ENCODE data around the gene SLC19A3. TPM values are rescaled to one million over a fixed set of nuclear protein-coding genes. Genes with fewer than 3 reads are reported as not detected.

The SLC19A3 gene
- total RNA-seq, 1 donor from 2014 or later = 0.54 TPM

- Mint-ChIP-seq H3K27ac (ENCODE audit: unreplicated experiment) (no peak overlapping the region), H3K36me3 (ENCODE audit: low read depth) (no peaks in the 10 kb centered on the region), H3K9me3 (no peaks in the 10 kb centered on the region), H3K4me3 (no peak overlapping the region), H3K27me3 (ENCODE audit: low read depth) (peaks cover 23% of the 10 kb centered on the region), H3K4me1 (peaks cover 4% of the 10 kb centered on the region)
- TF ChIP-seq, protein P1, sequence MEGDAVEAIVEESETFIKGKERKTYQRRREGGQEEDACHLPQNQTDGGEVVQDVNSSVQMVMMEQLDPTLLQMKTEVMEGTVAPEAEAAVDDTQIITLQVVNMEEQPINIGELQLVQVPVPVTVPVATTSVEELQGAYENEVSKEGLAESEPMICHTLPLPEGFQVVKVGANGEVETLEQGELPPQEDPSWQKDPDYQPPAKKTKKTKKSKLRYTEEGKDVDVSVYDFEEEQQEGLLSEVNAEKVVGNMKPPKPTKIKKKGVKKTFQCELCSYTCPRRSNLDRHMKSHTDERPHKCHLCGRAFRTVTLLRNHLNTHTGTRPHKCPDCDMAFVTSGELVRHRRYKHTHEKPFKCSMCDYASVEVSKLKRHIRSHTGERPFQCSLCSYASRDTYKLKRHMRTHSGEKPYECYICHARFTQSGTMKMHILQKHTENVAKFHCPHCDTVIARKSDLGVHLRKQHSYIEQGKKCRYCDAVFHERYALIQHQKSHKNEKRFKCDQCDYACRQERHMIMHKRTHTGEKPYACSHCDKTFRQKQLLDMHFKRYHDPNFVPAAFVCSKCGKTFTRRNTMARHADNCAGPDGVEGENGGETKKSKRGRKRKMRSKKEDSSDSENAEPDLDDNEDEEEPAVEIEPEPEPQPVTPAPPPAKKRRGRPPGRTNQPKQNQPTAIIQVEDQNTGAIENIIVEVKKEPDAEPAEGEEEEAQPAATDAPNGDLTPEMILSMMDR (conservative IDR thresholded peaks at IDR 0.05) = no peak
- no peak for DNase-seq (ENCODE audit: low read depth, low spot score)
Measured at GRCh38 chr2:227713291-227713690, 4.5 kb downstream of the SLC19A3 start.

DNA sequence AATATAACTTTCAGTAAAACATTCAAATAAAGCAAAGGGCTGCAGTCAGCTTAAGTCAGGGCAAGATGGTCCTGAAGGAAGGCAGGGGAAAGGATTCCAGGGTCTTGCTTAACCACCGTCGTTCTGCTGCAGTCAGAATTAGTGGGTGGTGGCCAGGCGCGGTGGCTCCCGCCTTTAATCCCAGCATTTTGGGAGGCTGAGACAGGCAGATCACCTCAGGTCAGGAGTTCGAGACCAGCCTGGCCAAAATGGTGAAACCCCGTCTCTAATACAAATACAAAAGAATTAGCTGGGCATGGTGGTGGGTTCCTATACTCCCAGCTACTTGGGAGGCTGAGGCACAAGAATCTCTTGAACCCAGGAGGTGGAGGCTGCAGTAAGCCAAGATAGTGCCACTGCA is 6.8 kb downstream of the SLC19A3 start:
- no peak for DNase-seq (ENCODE audit: low read depth, low spot score)
- TF ChIP-seq, protein P1 (conservative IDR thresholded peaks at IDR 0.05) = no peak
- Mint-ChIP-seq H3K27ac (ENCODE audit: unreplicated experiment) (no peak overlapping the region), H3K27me3 (ENCODE audit: low read depth) (peaks cover 4% of the 10 kb centered on the region), H3K4me3 (no peak overlapping the region), H3K9me3 (no peaks in the 10 kb centered on the region), H3K36me3 (ENCODE audit: low read depth) (no peaks in the 10 kb centered on the region), H3K4me1 (no peaks in the 10 kb centered on the region)

DNA sequence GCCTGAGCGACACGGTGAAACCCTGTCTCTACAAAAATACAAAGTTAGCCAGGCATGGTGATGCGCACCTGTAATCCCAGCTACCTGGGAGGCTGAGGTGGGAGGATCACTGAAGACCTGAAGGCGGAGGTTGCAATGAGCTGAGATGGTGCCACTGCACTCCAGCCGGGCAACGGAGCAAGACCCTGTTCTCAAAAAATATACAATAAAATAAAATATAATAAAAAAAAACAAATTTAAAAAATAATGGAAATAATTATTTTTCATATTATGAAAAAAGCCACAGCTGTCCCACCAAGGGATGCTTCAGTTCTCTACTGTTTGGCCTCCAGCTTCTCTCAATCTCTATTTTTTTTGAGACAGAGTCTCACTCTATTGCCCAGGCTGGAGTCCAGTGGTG is 10.4 kb downstream of the SLC19A3 start:
- Mint-ChIP-seq H3K27ac (ENCODE audit: unreplicated experiment) (no peak overlapping the region), H3K9me3 (no peaks in the 10 kb centered on the region), H3K36me3 (ENCODE audit: low read depth) (no peaks in the 10 kb centered on the region), H3K4me1 (no peaks in the 10 kb centered on the region), H3K4me3 (no peak overlapping the region), H3K27me3 (ENCODE audit: low read depth) (peaks cover 2% of the 10 kb centered on the region)
- TF ChIP-seq, protein P1 (conservative IDR thresholded peaks at IDR 0.05) = no peak
- no peak for DNase-seq (ENCODE audit: low read depth, low spot score)

DNA sequence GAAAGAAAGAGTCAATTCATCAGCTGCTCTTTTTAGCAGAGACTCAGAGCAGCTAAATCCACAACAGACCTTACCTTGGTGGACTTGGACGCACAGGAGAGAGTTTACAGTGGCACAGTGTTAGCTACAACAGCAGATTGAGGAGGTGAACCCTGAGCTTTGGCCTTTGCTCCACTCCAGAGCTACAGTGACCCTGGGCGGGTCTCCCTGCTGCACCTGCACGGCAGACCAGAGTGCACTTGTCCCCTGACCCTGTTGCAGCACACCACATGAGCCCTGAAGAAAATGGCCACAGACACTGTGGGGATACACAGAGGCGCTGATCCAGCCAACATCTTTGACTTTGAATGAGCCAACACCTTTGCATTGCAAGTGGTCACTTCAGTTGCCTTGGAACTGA is 11.0 kb downstream of the SLC19A3 start:
- Mint-ChIP-seq H3K36me3 (ENCODE audit: low read depth) (no peaks in the 10 kb centered on the region), H3K4me1 (no peaks in the 10 kb centered on the region), H3K4me3 (no peak overlapping the region), H3K9me3 (no peaks in the 10 kb centered on the region), H3K27me3 (ENCODE audit: low read depth) (peaks cover 2% of the 10 kb centered on the region), H3K27ac (ENCODE audit: unreplicated experiment) (no peak overlapping the region)
- TF ChIP-seq, protein P1 (conservative IDR thresholded peaks at IDR 0.05) = no peak
- no peak for DNase-seq (ENCODE audit: low read depth, low spot score)

GRCh38 chr2:227703961-227704360 is 13.9 kb downstream of the SLC19A3 start:
- Mint-ChIP-seq H3K27me3 (ENCODE audit: low read depth) (peaks cover 2% of the 10 kb centered on the region), H3K36me3 (ENCODE audit: low read depth) (no peaks in the 10 kb centered on the region), H3K4me1 (no peaks in the 10 kb centered on the region), H3K4me3 (no peak overlapping the region), H3K27ac (ENCODE audit: unreplicated experiment) (no peak overlapping the region), H3K9me3 (no peaks in the 10 kb centered on the region)
- TF ChIP-seq, protein P1 (conservative IDR thresholded peaks at IDR 0.05) = no peak
- no peak for DNase-seq (ENCODE audit: low read depth, low spot score)

- Mint-ChIP-seq H3K27me3 (ENCODE audit: low read depth) (peaks cover 2% of the 10 kb centered on the region), H3K36me3 (ENCODE audit: low read depth) (no peaks in the 10 kb centered on the region), H3K4me1 (no peaks in the 10 kb centered on the region), H3K4me3 (no peak overlapping the region), H3K9me3 (no peaks in the 10 kb centered on the region), H3K27ac (ENCODE audit: unreplicated experiment) (no peak overlapping the region)
- DNase-seq (ENCODE audit: low read depth, low spot score) = no peak
- TF ChIP-seq, protein P1 (conservative IDR thresholded peaks at IDR 0.05) = no peak
Measured at GRCh38 chr2:227703280-227703732, 14.5 kb downstream of the SLC19A3 start.
